ENCODE measurements around the gene ESRRA. TPM values are rescaled to one million over a fixed set of nuclear protein-coding genes. Genes with fewer than 3 reads are reported as not detected.

ESRRA gene
- total RNA-seq, 1 donor = 28.6 TPM

DNA sequence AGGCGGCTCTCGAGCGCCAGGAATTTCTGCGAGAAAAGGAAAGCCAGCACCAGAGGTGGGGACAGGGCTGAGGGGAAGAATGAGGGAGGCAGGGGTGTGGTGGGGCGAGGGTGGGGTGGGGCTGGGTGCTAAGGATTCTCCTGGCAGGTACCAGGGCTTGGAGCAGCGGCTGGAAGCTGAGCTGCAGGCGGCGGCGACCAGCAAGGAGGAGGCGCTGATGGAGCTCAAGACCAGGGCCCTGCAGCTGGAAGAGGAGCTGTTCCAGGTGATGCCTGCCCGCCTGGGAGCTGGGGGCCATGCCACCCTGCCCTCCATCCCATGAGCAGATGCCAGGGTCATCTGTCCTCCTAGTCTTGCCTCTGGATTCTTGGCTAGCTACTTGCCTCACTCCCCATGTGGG lies 44.1 kb downstream of the ESRRA start:
- peak; percentile 62 for DNase-seq (ENCODE audit: insufficient read length, low spot score, missing footprints)
- Histone ChIP-seq H3K4me3 (ENCODE audit: insufficient read depth, low read length) (no peak overlapping the region), H3K36me3 (ENCODE audit: insufficient read depth, low read length) (no peaks in the 10 kb centered on the region), H3K79me2 (ENCODE audit: insufficient read depth, low read length) (no peaks in the 10 kb centered on the region), H3K9me3 (ENCODE audit: low read depth, low read length) (no peaks in the 10 kb centered on the region), H2AFZ (ENCODE audit: low read length) (no peak overlapping the region), H3K4me2 (ENCODE audit: insufficient read depth, low read length) (no peak overlapping the region), H3K4me1 (ENCODE audit: insufficient read depth, low read length) (no peaks in the 10 kb centered on the region), H4K20me1 (ENCODE audit: insufficient read depth, low read length) (no peaks in the 10 kb centered on the region), H3K27me3 (ENCODE audit: insufficient read depth, low read length) (no peaks in the 10 kb centered on the region), H3K27ac (ENCODE audit: low read depth, low read length) (no peak overlapping the region)
- TF ChIP-seq, protein P1, sequence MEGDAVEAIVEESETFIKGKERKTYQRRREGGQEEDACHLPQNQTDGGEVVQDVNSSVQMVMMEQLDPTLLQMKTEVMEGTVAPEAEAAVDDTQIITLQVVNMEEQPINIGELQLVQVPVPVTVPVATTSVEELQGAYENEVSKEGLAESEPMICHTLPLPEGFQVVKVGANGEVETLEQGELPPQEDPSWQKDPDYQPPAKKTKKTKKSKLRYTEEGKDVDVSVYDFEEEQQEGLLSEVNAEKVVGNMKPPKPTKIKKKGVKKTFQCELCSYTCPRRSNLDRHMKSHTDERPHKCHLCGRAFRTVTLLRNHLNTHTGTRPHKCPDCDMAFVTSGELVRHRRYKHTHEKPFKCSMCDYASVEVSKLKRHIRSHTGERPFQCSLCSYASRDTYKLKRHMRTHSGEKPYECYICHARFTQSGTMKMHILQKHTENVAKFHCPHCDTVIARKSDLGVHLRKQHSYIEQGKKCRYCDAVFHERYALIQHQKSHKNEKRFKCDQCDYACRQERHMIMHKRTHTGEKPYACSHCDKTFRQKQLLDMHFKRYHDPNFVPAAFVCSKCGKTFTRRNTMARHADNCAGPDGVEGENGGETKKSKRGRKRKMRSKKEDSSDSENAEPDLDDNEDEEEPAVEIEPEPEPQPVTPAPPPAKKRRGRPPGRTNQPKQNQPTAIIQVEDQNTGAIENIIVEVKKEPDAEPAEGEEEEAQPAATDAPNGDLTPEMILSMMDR (IDR thresholded peaks at IDR 0.05; ENCODE audit: extremely low read depth, low read depth, low read length) = no peak

DNA sequence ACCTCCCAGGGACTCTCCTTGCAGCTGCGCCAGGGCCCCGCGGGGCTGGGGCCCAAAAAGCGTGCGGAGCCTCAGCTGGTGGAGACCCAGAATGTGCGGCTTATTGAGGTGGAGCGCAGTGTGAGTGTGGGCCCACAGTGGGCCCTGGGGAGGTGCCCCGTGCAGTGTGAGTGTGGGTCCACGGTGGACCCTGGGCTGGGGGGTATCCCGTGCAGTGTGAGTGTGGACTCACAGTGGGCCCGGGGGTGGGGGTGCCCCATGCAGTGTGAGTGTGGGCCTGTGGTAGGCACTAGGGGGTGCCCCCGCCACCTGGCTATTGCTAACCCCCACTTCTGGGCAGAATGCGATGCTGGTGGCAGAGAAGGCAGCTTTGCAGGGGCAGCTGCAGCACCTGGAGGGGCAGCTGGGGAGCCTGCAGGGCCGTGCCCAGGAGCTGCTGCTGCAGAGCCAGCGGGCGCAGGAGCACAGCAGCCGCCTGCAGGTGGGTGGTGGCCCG lies 45.9 kb downstream of the ESRRA start:
- no peaks in the 10 kb centered on the region for H4K20me1 ChIP-seq (ENCODE audit: insufficient read depth, low read length)
- TF ChIP-seq, protein P1 (IDR thresholded peaks at IDR 0.05; ENCODE audit: extremely low read depth, low read depth, low read length) = no peak
- no peak overlapping the region for H3K4me2 ChIP-seq (ENCODE audit: insufficient read depth, low read length)
- H3K79me2 ChIP-seq (ENCODE audit: insufficient read depth, low read length) = no peaks in the 10 kb centered on the region
- H3K4me3 ChIP-seq (ENCODE audit: insufficient read depth, low read length) = no peak overlapping the region
- H3K9me3 ChIP-seq (ENCODE audit: low read depth, low read length) = no peaks in the 10 kb centered on the region
- no peaks in the 10 kb centered on the region for H3K36me3 ChIP-seq (ENCODE audit: insufficient read depth, low read length)
- H2AFZ ChIP-seq (ENCODE audit: low read length) = no peak overlapping the region
- no peak for DNase-seq (ENCODE audit: insufficient read length, low spot score, missing footprints)
- H3K27me3 ChIP-seq (ENCODE audit: insufficient read depth, low read length) = no peaks in the 10 kb centered on the region
- H3K4me1 ChIP-seq (ENCODE audit: insufficient read depth, low read length) = peaks cover 6% of the 10 kb centered on the region
- H3K27ac ChIP-seq (ENCODE audit: low read depth, low read length) = no peak overlapping the region

DNA sequence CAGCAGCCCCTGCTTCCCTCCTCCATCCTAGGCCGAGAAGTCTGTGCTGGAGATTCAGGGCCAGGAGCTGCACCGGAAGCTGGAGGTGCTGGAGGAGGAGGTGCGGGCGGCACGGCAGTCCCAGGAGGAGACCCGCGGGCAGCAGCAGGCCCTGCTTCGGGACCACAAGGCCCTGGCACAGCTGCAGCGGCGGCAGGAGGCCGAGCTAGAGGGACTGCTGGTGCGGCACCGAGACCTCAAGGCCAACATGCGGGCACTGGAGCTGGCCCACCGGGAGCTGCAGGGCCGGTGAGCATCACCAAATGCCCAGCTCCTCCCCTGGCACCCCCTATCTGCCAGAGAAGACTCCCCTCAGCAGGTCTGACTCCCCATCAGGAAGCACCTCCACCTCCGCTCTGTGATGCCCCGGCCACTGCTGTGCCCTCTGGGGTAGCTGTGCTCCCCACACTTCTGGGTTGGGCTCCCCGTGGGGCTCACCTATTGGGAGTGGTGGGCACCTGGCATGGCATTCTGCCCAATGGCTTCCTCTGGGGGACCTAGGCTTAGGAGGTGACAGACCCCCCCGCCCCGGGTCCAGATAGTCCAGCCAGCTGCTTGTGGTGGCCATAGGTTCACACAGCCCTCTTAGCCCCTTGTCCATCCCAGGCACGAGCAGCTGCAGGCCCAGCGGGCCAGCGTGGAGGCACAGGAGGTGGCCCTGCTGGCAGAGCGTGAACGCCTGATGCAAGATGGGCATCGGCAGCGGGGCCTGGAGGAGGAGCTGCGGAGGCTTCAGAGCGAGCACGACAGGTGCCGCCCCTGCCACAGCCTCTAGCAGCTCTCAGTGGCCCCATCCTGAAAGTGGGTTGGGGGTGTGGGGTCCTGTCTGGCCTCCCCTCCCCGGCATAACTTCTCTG lies 47.0 kb downstream of the ESRRA start:
- TF ChIP-seq, protein P1 (IDR thresholded peaks at IDR 0.05; ENCODE audit: extremely low read depth, low read depth, low read length) = no peak
- H2AFZ ChIP-seq (ENCODE audit: low read length) = no peak overlapping the region
- H3K36me3 ChIP-seq (ENCODE audit: insufficient read depth, low read length) = no peaks in the 10 kb centered on the region
- H4K20me1 ChIP-seq (ENCODE audit: insufficient read depth, low read length) = no peaks in the 10 kb centered on the region
- H3K27ac ChIP-seq (ENCODE audit: low read depth, low read length) = no peak overlapping the region
- no peak overlapping the region for H3K4me3 ChIP-seq (ENCODE audit: insufficient read depth, low read length)
- H3K27me3 ChIP-seq (ENCODE audit: insufficient read depth, low read length) = no peaks in the 10 kb centered on the region
- no peaks in the 10 kb centered on the region for H3K9me3 ChIP-seq (ENCODE audit: low read depth, low read length)
- H3K4me2 ChIP-seq (ENCODE audit: insufficient read depth, low read length) = no peak overlapping the region
- DNase-seq (ENCODE audit: insufficient read length, low spot score, missing footprints) = no peak
- peaks cover 6% of the 10 kb centered on the region for H3K4me1 ChIP-seq (ENCODE audit: insufficient read depth, low read length)
- no peaks in the 10 kb centered on the region for H3K79me2 ChIP-seq (ENCODE audit: insufficient read depth, low read length)

DNA sequence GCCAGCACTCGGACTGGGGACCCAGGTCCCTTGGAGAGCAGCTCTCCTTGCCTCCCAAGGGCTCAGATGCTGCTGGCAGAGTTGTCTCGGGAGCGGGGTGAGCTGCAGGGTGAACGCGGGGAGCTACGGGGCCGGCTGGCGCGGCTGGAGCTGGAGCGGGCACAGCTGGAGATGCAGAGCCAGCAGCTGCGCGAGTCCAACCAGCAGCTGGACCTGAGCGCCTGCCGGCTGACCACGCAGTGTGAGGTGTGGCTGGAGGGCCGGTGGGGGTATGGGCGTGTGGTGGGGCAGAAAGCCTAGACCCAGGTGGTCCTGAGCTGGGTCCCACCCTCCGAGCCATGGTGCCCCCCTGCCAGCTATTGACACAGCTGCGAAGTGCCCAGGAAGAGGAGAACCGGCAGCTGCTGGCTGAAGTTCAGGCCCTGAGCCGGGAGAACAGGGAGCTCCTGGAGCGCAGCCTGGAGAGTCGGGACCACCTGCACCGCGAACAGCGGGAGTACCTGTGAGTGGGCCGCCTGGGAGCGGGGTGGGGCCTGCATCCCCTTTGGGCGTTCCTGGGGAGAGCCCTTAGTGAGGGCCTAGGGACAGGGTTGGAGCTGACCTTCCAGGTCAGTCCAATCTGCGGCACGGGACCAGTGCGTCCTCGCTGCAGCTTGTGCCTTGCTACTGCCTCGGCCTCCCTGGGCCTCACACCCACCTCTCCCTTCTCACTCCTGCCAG lies 47.8 kb downstream of the ESRRA start:
- Histone ChIP-seq H3K4me3 (ENCODE audit: insufficient read depth, low read length) (no peak overlapping the region), H3K79me2 (ENCODE audit: insufficient read depth, low read length) (peaks cover under 1% of the 10 kb centered on the region), H3K27ac (ENCODE audit: low read depth, low read length) (no peak overlapping the region), H3K27me3 (ENCODE audit: insufficient read depth, low read length) (no peaks in the 10 kb centered on the region), H3K36me3 (ENCODE audit: insufficient read depth, low read length) (no peaks in the 10 kb centered on the region), H3K4me2 (ENCODE audit: insufficient read depth, low read length) (no peak overlapping the region), H4K20me1 (ENCODE audit: insufficient read depth, low read length) (no peaks in the 10 kb centered on the region), H3K4me1 (ENCODE audit: insufficient read depth, low read length) (peaks cover 11% of the 10 kb centered on the region), H3K9me3 (ENCODE audit: low read depth, low read length) (no peaks in the 10 kb centered on the region), H2AFZ (ENCODE audit: low read length) (no peak overlapping the region)
- TF ChIP-seq, protein P1 (IDR thresholded peaks at IDR 0.05; ENCODE audit: extremely low read depth, low read depth, low read length) = no peak
- no peak for DNase-seq (ENCODE audit: insufficient read length, low spot score, missing footprints)

Measured in osteoblast (primary cell).